Stimulated activated CD4-positive, alpha-beta T cell treated with anti-CD3 and anti-CD28 coated beads, Interleukin-2, amount 100 ng/mL, for 24 hours (primary cell): ENCODE data around the gene MACROD1.

Experiments
- DNase-seq, 2 donors: peaks; one replicate each; pipeline ENCODE4 v3.0.0-alpha.2; 2020

Gene MACROD1

GRCh38 chr11:64090806-64091516 lies 75.0 kb downstream of the MACROD1 start:
- DNase-seq, result no peak

DNA sequence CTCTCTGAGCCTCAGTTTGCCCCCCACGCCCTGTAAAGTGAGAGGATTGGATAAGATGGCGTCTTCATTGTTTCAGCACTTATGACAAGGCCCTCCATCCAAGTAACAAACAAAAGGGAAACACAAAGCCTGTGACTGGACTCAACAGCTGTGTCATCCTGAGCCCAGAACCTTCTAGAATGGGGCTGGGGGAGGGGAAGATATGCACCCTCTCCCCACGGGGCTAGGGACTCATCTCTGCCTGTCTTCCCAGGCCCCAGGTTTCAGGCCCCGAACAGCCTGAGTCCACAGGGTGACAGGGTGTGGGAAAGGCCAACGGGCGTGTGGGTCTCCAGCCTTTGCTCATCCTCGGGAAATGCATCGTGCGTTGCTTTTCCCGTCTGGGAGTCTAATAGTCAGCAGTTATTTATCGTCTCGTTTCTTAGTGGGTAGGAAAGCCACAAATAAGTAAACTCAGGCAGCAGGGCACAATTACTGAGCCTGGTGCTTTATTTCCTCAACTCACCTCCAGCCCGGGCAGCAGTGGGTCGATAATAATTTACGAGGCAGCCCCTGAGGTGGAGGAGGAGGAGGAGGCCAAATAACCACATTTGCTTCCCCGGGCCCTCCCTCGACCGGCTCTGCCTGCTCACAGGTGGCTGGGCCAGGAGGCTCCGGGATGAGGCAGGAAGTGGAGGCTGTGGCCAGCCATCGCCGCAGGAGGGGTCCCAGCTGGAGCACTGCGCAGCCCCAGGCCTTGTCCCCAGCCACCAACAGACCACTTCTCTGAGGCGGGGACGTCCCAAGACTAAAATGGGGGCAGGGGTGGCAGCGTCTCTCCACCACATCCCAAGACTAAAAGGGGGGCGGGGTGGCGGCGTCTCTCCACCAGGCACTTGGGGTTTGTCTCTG lies 75.8 kb downstream of the MACROD1 start:
- no peak for DNase-seq

DNA sequence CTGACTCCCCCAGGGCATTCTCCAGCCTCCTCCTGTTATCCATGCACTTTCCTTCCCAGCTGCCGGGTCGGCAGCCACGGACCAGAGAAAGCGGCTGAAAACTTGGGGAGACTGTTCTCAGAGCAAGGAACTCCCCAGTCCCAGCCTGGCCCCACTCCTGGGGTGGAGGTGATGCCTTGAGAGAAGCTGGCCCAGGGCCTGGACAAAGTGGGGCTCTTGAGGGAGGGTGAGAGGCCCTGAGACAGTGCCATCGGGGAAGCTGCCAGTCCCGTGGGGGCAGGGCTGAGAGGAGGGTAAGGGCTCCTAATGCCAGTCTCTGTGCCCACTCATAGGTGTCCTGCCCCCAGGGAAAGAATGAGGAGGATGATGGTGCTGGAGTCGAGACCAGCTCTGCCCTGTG lies 76.4 kb downstream of the MACROD1 start:
- DNase-seq, result no peak

GRCh38 chr11:64089027-64089360 lies 76.9 kb downstream of the MACROD1 start:
- DNase-seq, result no peak

DNA sequence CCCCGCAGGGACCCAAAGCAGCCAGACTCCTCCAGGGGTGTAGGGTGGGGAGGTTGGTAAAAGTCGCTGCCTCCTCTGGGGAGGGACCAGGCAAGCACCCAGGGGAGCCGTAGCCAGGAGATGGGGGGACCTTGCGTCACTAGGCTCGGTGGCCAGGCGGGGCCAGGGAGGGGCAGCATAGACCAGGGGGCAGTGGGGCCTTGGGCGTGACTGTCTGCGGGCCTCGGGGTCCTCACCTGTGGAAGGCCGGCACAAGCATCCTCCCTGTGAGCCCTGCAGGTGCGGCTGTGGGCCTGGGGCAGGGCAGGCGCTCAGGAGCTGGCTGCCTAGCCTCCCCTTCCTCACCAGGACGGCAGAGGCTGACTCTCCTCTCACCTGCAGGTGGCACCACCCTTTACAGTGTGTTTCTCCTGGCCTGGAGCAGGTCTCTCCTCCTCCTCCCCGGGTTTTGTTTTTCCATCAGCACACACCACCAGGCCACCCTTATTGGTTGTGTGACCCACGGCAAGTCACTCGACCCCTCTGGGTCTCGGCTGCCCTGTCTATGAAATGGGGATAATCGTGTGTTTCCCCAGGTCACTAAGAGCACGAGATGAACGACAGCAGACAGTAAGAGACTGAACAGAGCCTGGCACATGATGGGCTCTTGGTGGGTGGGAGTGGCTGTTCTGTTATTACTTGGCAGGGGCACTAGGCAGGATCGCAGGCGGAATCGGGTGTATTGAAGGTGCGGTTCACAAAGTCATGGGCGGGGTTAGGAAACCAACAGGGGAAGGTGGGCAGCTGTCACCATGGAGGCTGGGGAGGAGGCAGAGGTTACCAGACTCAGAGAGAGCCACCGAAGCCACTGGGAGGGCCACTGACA lies 77.5 kb downstream of the MACROD1 start:
- DNase-seq, result no peak

- no peak for DNase-seq
Observed at GRCh38 chr11:64086258-64087123, 79.4 kb downstream of the MACROD1 start.

- no peak for DNase-seq
Observed at GRCh38 chr11:64085906-64086257, 80.0 kb downstream of the MACROD1 start.

DNA sequence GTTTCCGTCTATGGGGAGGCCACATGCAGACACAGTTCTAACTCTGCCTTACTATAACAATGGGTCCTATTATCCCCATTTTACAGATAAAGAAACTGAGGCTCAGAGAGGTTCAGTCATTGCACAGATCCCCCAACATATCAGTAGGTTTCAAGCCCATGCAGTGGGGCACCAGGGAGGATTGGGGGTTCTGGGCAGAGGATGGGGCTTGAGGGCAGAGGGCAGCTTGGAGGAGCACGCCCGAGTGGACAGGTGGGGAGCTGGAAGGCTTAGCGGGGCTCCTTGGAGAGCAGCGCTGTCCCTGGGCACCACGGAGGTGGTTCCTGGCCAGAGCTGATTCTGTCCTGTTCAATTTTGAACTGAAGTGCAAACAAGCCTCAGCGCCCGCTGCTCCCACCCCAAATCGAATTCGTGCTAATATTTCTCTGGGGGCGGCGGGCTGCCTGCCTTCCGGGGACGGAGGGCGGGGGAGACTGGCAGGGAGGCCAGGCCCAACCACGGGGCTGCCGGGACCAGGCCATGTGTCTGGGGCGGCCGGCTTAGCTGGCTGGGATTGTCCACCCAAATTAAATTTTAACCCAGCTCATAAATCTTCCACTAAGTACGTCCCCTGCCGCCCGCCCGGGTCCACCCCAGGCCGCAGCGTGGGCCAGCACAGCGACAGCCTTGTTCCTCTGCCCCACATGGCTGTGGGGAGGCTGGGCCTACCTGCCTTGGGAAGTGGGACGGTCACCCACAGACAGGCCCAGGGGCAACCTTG lies 80.8 kb downstream of the MACROD1 start:
- no peak for DNase-seq

- no peak for DNase-seq
Observed at GRCh38 chr11:64084146-64084950, 81.6 kb downstream of the MACROD1 start.

DNA sequence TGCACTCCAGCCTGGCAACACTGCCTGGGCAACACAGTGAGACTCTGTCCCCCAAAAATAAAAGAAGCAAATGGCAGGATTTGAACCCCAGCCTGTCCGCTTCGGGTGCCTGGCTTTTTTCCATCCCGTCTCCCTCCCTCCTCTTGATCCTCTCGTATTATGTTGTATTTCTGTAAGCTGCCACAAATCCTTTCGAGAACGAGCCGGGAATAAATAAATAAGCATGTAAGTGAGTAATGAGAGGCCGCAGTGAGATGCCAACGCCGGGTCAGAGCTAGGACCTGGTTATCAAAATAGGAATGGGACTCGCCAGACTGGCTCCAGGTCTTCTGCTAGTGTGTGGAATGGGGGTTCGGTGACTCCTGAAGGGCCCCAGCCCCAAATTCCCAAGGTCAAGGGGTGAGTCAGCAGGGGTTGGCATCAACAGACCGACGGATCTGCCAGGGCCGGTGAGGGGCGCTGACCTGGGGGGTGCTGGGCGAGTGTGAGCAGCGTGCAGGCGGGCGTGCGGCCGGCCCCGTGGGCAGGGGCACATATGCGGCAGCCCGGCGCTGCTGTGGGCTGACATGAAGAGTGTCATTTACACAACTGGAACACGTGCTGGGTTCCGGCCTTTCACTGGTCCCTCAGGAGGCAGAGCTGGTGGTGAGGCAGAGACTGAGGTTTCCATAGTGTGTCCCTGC lies 82.4 kb downstream of the MACROD1 start:
- DNase-seq, result no peak

- DNase-seq, result no peak
Observed at GRCh38 chr11:64081745-64082442, 84.0 kb downstream of the MACROD1 start.

DNA sequence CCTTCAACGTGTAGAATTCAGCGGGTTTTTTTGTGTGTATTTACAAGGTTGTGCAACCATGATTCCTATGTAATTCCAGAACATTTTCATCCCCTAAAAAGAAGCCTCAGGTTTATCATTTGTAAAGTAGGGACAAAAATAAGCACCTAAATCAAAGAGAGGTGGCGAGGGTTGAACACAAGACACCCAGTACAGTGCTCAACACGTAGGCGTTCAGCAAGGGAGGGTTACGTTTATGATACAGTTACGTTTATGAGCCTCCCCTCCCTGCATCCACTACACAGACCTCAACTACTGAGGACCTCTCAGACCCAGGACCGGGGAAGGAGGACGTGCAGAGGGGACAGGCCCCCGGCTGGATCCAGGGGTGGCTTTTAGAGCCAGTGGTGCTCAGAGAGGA lies 85.5 kb downstream of the MACROD1 start:
- no peak for DNase-seq

- DNase-seq, result no peak
Observed at GRCh38 chr11:64078905-64079304, 87.0 kb downstream of the MACROD1 start.

- DNase-seq, result no peak
Observed at GRCh38 chr11:64078284-64078683, 87.6 kb downstream of the MACROD1 start.

- DNase-seq, result no peak
Observed at GRCh38 chr11:64077607-64078006, 88.3 kb downstream of the MACROD1 start.

- no peak for DNase-seq
Observed at GRCh38 chr11:64076758-64077157, 89.2 kb downstream of the MACROD1 start.

DNA sequence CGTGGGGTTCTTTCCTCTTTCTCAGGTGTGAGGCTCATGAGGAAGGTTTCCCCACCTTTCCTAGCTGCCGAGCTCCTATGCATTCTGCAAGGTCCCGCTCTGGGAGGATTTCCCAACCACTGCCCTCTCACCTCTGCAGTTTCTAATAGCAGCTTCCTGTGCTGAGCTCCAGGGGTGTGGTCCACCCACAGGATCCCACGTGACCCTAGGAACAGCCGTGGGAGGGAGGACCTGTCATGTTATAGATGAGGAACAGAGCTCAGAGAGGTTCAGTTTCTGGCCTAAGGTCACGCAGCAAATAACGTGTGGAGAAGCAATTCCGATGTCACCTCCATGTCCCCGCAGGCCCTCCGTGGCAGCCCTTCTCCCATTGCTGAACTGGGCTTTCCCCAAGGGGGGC lies 91.7 kb downstream of the MACROD1 start:
- DNase-seq, result peak in 1 of 2 donors; percentile 12

GRCh38 chr11:64073542-64073941 lies 92.4 kb downstream of the MACROD1 start:
- DNase-seq, result no peak

DNA sequence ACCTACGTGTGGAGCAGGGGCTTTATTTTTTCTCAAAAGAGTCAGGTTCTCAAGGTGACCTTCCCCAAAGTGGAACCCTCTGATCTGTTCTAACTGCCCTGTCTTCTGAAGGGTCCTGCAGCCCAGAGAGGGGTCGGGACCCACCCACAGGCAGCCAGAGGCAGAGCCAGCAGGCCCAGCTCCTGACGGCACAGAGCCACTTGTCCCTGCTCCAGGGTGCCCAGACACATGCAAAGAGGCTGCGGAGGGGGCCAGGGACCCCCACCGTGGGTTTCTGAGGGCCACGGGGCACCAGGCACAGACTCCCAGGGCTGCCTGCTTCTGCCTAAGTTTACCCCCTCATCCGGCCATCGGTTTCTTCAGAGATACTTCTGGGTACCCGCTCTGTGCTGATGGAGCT lies 93.0 kb downstream of the MACROD1 start:
- no peak for DNase-seq

DNA sequence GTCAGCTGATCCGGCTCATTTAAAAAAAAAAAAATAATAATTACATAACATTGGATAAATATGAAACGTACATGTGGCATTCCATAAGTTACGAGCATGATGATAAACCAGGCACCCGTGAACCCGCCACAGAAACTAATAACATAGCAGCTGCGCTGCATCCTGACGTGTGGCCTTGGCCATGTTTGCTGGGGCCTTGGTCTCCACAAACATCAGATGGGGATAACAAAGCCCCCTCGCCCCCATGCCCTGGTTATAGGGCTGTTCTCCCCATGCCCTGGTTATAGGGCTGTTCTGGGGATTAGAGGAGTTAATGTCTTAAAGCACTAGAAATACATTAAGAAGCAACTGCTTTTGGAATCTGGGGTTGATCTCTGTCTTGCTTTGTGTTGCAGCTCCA lies 93.5 kb downstream of the MACROD1 start:
- no peak for DNase-seq
